CD14-positive monocyte (primary cell): Measurements from ENCODE around the gene HOXA13. TPM values are rescaled to one million over a fixed set of nuclear protein-coding genes. Genes with fewer than 3 reads are reported as not detected.

ENCODE experiments used
- DNase-seq, 3 donors: peaks; one replicate each; pipeline ENCODE4 v3.0.0-alpha.2; 2011 to 2022
- H2AFZ ChIP-seq: 2 replicates; pipeline ENCODE4 v1.6.0; 2012; ENCODE audit warnings: mild to moderate bottlenecking, low read depth, low read length, inconsistent platforms; ENCODE audit not compliant: insufficient read depth, poor library complexity, severe bottlenecking
- H3K27ac ChIP-seq, 2 donors: 1 replicate in 1 of 2; 2 replicates in 1 of 2; pipeline ENCODE4 v1.5.1; 2012 to 2013; ENCODE audit warnings: low read length in 2 of 2, control low read depth in 1 of 2, inconsistent platforms in 1 of 2, low read depth in 1 of 2, mild to moderate bottlenecking in 1 of 2
- H3K27me3 ChIP-seq, 2 donors: one replicate each; pipeline versions ENCODE4 v1.6.0 to v1.6.1; 2011 to 2013; ENCODE audit warnings: low read length in 2 of 2; ENCODE audit not compliant: control insufficient read depth in 2 of 2, insufficient read depth in 2 of 2
- H3K36me3 ChIP-seq, 2 donors: replicated peaks in 1 of 2; 1 replicate in 1 of 2; 2 replicates in 1 of 2; pipeline versions ENCODE4 v1.5.1 to v1.6.1; 2012 to 2013; ENCODE audit warnings: low read length in 2 of 2, control low read depth in 1 of 2, inconsistent platforms in 1 of 2, mild to moderate bottlenecking in 1 of 2; ENCODE audit not compliant: insufficient read depth in 2 of 2, control insufficient read depth in 1 of 2
- H3K4me1 ChIP-seq, 2 donors: 1 replicate in 1 of 2; 2 replicates in 1 of 2; pipeline versions ENCODE4 v1.5.1 to v1.6.1; 2012 to 2013; ENCODE audit warnings: low read length in 2 of 2, control low read depth in 1 of 2, inconsistent platforms in 1 of 2, mild to moderate bottlenecking in 1 of 2, moderate library complexity in 1 of 2; ENCODE audit not compliant: insufficient read depth in 2 of 2, control insufficient read depth in 1 of 2
- H3K4me2 ChIP-seq: replicated peaks from 2 replicates; pipeline ENCODE3; 2012; ENCODE audit warnings: low read length, moderate library complexity, mild to moderate bottlenecking; ENCODE audit not compliant: poor library complexity, severe bottlenecking; ENCODE audit errors: extremely low read depth
- H3K4me3 ChIP-seq, 3 experiments: fragments of 200-600 bp in 1 of 3; sonication (generic) in 1 of 3; replicated peaks in 1 of 3; 1 replicate in 2 of 3; 2 replicates in 1 of 3; pipeline ENCODE4 v1.5.1; 2011 to 2013; ENCODE audit warnings: low read length in 3 of 3, mild to moderate bottlenecking in 3 of 3, control low read depth in 2 of 3, low read depth in 2 of 3, inconsistent platforms in 1 of 3, moderate library complexity in 1 of 3
- H3K79me2 ChIP-seq: 2 replicates; pipeline ENCODE4 v1.6.0; 2012; ENCODE audit warnings: mild to moderate bottlenecking, control low read depth, inconsistent platforms, low read length, moderate library complexity; ENCODE audit not compliant: insufficient read depth
- H3K9ac ChIP-seq: 2 replicates; pipeline ENCODE4 v1.6.0; 2017; ENCODE audit warnings: low read length, mild to moderate bottlenecking; ENCODE audit not compliant: insufficient read depth, poor library complexity, severe bottlenecking
- H3K9me3 ChIP-seq, 2 donors: replicated peaks in 1 of 2; 1 replicate in 1 of 2; 2 replicates in 1 of 2; pipeline versions ENCODE4 v1.5.1 to v1.6.1; 2012 to 2013; ENCODE audit warnings: low read length in 2 of 2, control low read depth in 1 of 2; ENCODE audit not compliant: control insufficient read depth in 1 of 2, insufficient read depth in 1 of 2
- H4K20me1 ChIP-seq: 2 replicates; pipeline ENCODE4 v1.6.0; 2012; ENCODE audit warnings: mild to moderate bottlenecking, low read length, control low read depth, moderate library complexity; ENCODE audit not compliant: insufficient read depth
- H3K27ac Mint-ChIP-seq, 7 donors: one replicate each; pipeline ENCODE4 v1.8.0; 2020; ENCODE audit warnings: mild to moderate bottlenecking in 7 of 7, mixed read lengths in 7 of 7, moderate library complexity in 6 of 7, inconsistent platforms in 2 of 7
- H3K27me3 Mint-ChIP-seq, 3 donors: one replicate each; pipeline ENCODE4 v1.8.0; 2021 to 2022; ENCODE audit warnings: low read depth in 3 of 3, mild to moderate bottlenecking in 3 of 3, mixed read lengths in 3 of 3, moderate library complexity in 3 of 3, inconsistent platforms in 1 of 3
- H3K36me3 Mint-ChIP-seq, 2 donors: one replicate each; pipeline ENCODE4 v1.8.0; 2020; ENCODE audit warnings: mixed read lengths in 2 of 2, inconsistent platforms in 1 of 2, mild to moderate bottlenecking in 1 of 2
- H3K4me1 Mint-ChIP-seq: one replicate; pipeline ENCODE4 v1.8.0; 2020; ENCODE audit warnings: mild to moderate bottlenecking, mixed read lengths
- H3K4me3 Mint-ChIP-seq, 2 donors: one replicate each; pipeline ENCODE4 v1.8.0; 2020; ENCODE audit warnings: mild to moderate bottlenecking in 2 of 2, mixed read lengths in 2 of 2, moderate library complexity in 1 of 2
- H3K9me3 Mint-ChIP-seq, 7 donors: one replicate each; pipeline ENCODE4 v1.8.0; 2020 to 2022; ENCODE audit warnings: mixed read lengths in 7 of 7, mild to moderate bottlenecking in 6 of 7, moderate library complexity in 6 of 7, inconsistent platforms in 2 of 7
- CTCF ChIP-seq: fragments of 200-600 bp; IDR thresholded peaks from one replicate; pipeline ENCODE4 v1.8.0; 2022; ENCODE audit warnings: antibody characterized with exemption, mild to moderate bottlenecking
- WGBS: methylation state at CpG from one replicate; pipeline ENCODE4 v1.1.5; 2013; ENCODE audit warnings: missing lambda C conversion rate; ENCODE audit not compliant: insufficient coverage; 5-methylcytosine and 5-hydroxymethylcytosine counted together
- intact Hi-C, 2 donors: fragments of 100-400 bp; cut with micrococcal nuclease; formaldehyde crosslinking; loops; one replicate each; pipeline versions ENCODE4 v1.15.0 to v1.15.1; 2023
- polyA plus RNA-seq, 3 donors: library from polyadenylated mRNA; depleted of rRNA in 1 of 3; unstranded in 2 of 3; stranded (reverse) in 1 of 3; fragments of 300-500 nt in 2 of 3; fragments of >200 nt in 1 of 3; fragmentation: Illumina TruSeq in 2 of 3; gene quantifications; 1 replicate in 2 of 3; 2 replicates in 1 of 3; pipeline ENCODE4 v1.2.3, GENCODE V29; 2012 to 2021

HOXA13 gene
- polyA plus RNA-seq, 3 donors, result not detected

GRCh38 chr7:27221201-27221797, 21.4 kb upstream of the HOXA13 start:
- Histone ChIP-seq H3K9ac (no peak overlapping the region), H3K4me3 (no peak overlapping the region), H3K27me3 (peaks cover 89 to 98% of the 10 kb centered on the region in 2 donors), H2AFZ (no peak overlapping the region), H4K20me1 (no peaks in the 10 kb centered on the region), H3K4me2 (no peak overlapping the region), H3K79me2 (no peaks in the 10 kb centered on the region), H3K9me3 (peaks cover 0 to 27% of the 10 kb centered on the region in 2 donors), H3K4me1 (peaks cover 3 to 7% of the 10 kb centered on the region in 2 donors), H3K36me3 (no peaks in the 10 kb centered on the region), H3K27ac (no peak overlapping the region)
- intact Hi-C loops, result no loop called here
- Mint-ChIP-seq H3K4me1 (peaks cover 6% of the 10 kb centered on the region), H3K4me3 (peak overlapping the region in 1 of 2 donors; percentile 71), H3K36me3 (peaks cover 0 to 6% of the 10 kb centered on the region in 2 donors), H3K27ac (no peak overlapping the region), H3K9me3 (peaks cover 0 to 10% (median 3%) of the 10 kb centered on the region in 7 donors), H3K27me3 (peaks cover 91 to 96% (median 91%) of the 10 kb centered on the region in 3 donors)
- no peak for DNase-seq
- no peak for TF ChIP-seq CTCF
- no CpG with 5 or more reads among the region's 3 CpGs for WGBS

DNA sequence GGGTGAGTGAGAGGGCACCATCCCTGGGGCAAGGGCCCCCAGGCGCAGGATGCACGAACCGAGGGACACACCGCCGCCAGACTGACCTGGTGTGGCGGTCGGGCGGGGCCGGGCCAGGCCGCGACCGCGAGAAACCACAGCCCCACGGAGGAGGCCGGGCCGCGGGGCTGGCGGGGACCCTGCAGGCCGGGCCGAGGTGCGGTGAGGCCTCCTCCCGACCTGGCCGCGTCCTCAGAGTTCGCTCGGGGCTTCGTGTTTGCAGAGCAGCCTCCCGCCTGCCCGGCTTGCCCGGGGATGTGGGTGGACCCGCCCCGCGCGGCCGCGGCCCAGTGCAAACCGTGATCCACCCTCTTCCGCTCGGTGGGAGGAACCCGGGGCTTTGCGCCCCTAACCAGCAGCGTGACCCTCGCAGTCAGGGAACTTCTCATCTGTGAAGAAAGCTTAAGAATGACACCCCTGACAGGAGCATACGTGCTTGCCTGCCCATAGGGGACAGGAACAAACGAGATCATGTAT, 20.6 kb upstream of the HOXA13 start:
- peaks cover 0 to 20% of the 10 kb centered on the region in 2 donors for H3K9me3 ChIP-seq
- no peak overlapping the region for H3K27ac ChIP-seq
- peak overlapping the region; percentile 43 for H2AFZ ChIP-seq
- peaks cover 89 to 98% of the 10 kb centered on the region in 2 donors for H3K27me3 ChIP-seq
- intact Hi-C loops, result no loop called here
- peaks cover 3 to 7% of the 10 kb centered on the region in 2 donors for H3K4me1 ChIP-seq
- WGBS, result 3% methylated on average over 43 of the region's 45 CpGs
- peak overlapping the region; percentile 33 for H3K4me2 ChIP-seq
- no peak for TF ChIP-seq CTCF
- Mint-ChIP-seq H3K27ac (no peak overlapping the region), H3K4me1 (peaks cover 6% of the 10 kb centered on the region), H3K4me3 (peak overlapping the region in 1 of 2 donors; percentile 76), H3K36me3 (peaks cover 0 to 6% of the 10 kb centered on the region in 2 donors), H3K27me3 (peaks cover 90 to 96% (median 90%) of the 10 kb centered on the region in 3 donors), H3K9me3 (peaks cover 0 to 9% (median 3%) of the 10 kb centered on the region in 7 donors)
- no peak overlapping the region for H3K9ac ChIP-seq
- no peaks in the 10 kb centered on the region for H3K36me3 ChIP-seq
- no peaks in the 10 kb centered on the region for H4K20me1 ChIP-seq
- H3K79me2 ChIP-seq, result no peaks in the 10 kb centered on the region
- DNase-seq, result no peak
- no peak overlapping the region for H3K4me3 ChIP-seq
